Hematopoietic multipotent progenitor cell treated with erythropoietin and hydrocortisone succinate and interleukin-3 and kit ligand, for 17 days (in vitro differentiated cells): ENCODE measurements around the gene RAPGEF3.
A peak's percentile ranks its signal among the peaks of the same experiment; 100 is the strongest.

Experiments used
- DNase-seq: peaks from one replicate; pipeline ENCODE4 v3.0.0-alpha.2; 2015; ENCODE audit warnings: low spot score

RAPGEF3 gene

DNA sequence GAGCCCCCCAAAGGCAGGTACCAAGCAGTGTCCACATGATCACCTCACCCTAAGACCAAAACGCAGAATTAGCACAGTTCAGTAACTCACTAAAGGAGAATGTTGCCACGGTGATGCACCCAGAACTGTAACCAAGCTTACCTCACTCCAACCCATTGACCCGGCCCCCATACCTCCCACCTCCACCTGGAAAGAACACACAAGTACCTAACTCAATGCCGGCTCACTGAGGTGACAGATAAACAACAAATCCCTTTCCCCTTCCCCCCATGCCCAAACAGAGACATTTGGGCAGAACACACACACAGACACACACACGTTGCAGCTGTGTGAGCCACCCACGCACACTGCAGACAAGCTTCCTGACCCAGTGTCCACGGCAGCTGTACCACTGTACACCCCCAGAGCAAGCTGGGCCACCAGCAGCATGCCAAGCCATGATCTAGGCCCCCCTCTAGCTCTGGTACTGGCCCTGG lies 1.3 kb downstream of the RAPGEF3 start:
- DNase-seq, result no peak

DNA sequence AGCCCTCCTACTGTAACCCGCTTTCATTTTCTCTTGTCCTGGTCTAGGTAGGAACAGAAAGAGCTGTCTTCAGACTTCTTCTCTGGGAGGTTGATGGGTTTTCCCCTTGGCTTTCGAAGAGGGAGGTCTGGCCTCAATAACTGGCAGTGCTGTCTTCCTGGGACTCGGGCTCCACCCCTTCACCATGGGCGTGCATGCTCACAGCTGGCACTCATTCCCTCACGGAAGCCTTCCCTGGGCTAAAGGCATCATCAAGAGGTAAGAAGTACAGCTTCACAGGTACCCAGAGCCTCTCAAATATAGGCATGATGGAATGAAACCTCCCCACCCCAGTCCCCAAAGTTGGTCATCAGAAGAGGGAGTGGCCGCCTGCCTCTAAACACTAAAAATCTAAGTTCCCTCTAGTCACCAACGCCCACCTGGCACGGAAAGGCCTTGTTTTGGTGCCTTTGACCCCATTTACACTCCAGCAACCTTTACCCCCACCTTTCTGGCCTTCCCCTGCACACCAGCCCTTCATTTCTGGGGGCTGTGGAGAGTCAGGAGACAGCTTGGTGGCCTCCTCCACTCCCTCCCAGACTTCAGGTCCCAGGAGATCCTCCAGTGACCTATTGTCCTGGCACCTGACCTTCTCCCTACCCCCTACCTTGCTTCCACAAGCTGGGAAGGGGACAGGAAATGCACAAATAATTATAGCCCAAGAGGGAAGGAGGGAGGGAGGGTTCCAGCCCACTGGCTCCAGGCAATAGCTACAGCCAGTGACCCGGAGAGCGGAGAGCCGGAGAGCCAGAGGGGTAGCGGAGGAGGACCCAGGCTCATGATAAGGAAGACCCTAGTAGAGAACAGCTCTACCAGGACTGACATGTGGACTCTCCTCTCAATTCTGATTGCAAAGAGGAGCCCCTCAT lies 2.8 kb downstream of the RAPGEF3 start:
- DNase-seq, result no peak

DNA sequence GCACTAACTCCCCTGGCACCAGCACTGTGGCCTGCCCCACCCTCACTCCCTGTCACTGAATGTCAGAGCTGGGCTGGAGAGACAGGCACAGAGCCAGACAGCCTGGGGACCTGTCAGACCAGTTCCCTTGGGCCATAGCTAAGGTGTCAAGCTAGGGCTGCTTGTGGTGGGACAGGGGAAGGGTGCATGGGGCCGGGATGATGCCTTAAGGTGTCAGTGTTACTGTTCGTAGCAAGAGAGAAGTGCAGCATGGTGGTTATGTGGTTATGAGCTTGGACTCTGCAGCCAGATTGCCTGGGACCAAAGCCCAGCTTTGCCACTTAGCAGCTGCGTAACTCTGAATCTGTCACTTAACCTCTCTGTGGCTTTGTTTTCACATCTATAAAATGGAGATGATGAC lies 3.8 kb downstream of the RAPGEF3 start:
- no peak for DNase-seq

DNA sequence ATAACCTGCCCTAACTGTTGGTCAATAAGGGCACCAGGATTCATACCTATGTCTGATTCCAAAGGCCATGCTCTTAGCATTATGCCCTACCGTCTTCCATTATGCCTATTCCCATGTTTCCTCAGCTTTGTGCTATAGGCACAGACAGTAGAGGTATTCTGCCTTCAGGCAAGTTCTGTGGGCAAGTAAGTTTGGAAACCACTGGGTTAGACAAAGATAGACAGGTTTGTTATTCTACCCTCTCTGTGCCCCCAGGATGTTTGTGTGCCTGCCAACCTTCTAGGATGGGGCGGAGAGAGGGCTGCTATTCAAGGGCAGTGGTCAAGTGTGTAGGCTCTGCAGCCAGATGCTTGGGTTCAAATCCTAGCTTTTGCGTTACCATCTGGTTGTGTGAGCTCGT lies 4.6 kb downstream of the RAPGEF3 start:
- DNase-seq, result no peak

DNA sequence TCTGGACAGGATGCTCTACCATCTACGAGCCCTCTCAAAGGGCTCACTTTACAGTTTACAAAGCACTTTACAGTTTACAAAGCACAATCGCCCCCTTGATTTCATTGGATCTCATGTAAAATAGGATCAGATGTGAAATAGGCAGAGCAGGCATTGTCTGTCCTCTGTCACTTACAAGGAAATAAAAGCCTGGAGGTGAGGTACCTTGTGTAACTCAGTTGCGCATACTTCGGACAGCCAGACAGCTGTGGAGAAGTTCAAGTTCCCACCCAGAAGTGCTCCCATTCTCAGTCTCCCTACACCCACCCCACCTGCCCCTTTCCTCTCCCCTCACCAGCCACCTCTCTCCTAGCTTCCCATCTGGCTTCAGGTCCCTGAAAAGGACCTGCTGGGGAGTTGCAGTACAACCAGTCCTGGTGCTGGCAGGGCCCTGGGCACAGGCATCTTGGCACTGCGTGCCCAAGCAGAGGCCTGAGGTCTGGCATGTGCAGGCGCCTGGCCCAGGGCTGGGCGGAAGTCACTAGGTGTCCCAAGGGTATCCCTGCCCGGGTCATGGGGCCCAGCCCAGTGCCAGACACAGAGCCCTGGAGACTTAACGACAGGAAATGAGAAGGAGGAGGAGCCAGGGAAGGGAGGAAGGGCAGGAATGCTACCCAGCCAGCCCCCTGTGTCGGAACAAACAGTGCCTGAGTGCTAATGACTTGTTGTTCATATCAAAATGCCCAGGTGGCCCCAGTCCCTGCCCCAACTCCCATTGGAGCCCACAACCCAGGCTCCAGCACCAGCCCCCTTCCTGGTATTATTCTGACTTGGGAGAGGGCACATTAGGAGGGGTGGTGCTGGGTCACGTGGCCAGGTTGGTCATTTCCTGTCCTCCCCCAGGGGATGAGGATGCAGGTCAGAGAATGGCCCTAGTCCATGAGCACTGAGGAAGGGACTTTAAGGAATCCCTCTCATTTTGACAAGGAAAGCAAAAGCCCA lies 5.4 kb downstream of the RAPGEF3 start:
- no peak for DNase-seq

DNA sequence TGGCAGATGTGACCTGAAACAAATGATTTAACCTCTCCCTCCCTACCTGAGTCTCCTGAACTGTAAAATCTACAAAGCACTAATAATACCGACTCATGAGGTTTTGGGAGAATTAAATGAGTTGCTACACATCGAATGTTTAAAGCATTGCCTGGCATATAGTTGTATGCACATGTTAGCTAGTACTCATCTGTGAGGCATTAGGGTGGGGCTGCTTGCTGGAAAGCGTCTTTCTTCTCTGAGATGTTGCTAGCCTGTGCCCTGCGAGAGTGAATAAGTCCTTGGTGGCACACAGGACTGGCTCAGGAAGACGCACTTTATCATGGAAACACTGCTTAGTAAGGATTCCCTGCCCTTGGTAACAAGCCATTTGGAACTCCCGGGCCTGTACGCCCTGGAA lies 6.1 kb downstream of the RAPGEF3 start:
- DNase-seq, result no peak

DNA sequence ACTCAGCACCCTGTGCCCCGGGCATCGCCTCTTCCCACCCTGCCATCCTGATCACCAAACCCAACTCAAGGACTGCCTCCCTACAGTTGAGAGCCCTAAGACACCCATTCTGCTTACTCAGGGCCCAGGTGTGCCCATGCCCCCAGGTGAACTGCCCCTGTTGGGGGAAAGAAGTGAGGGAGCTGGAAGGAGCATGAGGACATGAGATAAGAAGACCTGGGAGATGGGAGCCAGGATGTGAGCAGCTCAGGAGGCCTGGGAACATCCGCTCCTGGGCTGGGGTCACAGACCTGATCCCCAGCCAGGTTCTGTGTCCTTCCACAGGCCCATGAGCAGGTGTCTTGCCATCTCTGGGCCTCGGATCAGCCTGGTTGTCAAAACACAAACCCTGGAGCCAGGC lies 6.6 kb downstream of the RAPGEF3 start:
- DNase-seq, result no peak

DNA sequence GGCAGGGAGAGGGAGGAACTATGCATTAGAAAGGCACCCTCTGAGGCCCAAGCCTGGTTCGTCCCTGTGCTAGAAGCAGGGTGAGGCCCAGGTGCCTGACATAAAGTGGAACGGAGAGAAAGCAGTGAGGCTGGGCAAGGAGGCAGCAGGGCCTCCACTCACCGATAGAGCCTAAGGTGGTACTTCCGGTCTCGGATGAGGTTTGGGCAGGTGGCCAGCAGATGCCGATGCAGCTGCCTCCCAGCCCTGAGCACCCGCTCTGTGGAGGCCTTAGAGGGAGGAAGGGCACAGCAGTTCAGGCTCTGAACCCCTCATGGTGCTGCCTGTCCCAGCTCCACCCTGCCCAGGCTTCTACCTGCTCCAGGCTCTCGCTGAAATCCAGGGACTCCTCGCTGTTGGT lies 7.1 kb downstream of the RAPGEF3 start:
- DNase-seq, result no peak

DNA sequence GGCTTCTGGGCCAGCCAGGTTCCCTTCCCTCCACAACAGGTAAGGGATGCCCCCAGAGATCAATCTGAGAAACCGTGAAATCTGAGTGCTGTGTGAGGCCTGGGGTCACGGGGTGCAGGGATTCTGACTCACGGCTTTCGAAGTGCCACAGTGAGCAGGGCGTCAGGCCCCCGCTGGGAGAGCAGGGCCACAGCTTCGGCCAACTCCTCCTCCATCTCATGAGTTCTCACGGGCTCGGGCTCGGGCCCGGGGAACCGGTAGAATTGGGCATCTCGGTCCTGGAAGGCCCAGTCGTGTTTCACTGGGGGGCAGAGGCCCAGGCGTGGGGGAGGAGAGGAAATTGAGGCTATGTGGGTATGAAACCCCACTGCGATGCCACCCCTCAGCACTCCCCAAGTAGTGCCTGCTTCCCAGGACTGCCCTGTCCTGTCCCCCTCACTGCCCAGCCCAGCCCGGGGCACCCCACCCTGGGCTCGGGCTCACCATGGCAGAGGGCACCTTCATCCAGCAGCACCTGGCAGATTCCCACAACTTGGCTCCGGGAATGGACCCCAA lies 7.7 kb downstream of the RAPGEF3 start:
- DNase-seq, result no peak

DNA sequence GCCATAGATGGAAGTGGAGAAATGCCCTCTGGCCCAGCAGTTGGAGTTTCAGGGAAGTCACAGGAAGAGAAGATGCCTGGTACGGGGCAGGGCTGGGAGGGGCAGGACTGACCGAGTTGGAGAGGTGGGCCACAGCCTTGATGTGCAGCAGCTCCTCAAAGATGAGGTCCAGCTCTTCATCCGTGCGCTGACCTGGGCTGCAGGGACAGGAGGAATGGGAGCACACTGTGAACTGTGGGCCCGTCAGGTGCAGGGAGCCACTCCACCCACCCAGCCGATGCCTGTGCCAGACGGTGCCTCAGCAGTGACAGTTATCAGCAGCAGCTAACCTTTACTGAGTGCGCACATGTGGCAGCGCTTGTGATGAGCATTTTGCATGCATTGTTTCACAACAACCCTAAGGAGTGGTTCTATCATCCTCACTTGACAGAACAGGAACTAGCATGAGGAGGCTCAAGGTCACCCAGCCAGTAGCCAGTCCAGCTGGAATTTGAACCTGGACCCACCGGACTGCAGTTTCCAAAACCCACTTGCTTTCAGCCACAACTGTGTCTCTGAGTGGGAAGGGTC lies 8.4 kb downstream of the RAPGEF3 start:
- no peak for DNase-seq

DNA sequence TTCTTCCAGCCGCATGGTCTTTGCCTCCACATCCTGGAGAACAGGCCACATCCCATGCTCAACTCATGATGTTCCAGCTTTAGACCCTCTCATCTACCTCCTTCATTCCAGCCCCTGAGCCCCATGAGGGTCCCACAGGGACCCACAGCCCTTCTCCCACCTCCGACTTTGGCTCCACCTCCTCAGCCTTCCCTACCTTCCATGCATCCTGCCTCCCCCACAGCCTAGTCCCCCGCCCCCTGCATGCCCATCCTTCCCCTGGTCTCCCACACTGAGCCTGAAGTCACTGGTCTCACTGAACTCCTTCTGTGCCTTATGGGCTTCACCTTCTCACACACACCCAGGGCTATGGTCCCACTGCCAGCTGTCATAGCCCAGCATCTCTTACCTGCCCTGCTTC lies 9.8 kb downstream of the RAPGEF3 start:
- no peak for DNase-seq

DNA sequence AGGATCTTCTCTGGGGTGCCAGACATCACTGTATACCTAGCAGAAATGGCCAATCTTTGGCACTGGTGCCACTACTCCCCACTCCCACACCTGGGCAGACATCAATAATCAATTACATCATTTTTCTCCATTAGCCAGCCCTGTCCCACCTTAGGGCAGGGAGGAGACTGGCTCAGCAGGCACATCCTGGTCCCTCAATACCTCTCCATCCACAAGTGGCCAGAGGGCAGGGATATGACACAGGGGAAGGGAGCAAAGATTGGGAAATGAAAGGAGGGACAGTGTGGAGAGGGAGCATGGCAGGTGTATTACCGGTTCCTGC lies 10.2 kb downstream of the RAPGEF3 start:
- DNase-seq, result no peak

DNA sequence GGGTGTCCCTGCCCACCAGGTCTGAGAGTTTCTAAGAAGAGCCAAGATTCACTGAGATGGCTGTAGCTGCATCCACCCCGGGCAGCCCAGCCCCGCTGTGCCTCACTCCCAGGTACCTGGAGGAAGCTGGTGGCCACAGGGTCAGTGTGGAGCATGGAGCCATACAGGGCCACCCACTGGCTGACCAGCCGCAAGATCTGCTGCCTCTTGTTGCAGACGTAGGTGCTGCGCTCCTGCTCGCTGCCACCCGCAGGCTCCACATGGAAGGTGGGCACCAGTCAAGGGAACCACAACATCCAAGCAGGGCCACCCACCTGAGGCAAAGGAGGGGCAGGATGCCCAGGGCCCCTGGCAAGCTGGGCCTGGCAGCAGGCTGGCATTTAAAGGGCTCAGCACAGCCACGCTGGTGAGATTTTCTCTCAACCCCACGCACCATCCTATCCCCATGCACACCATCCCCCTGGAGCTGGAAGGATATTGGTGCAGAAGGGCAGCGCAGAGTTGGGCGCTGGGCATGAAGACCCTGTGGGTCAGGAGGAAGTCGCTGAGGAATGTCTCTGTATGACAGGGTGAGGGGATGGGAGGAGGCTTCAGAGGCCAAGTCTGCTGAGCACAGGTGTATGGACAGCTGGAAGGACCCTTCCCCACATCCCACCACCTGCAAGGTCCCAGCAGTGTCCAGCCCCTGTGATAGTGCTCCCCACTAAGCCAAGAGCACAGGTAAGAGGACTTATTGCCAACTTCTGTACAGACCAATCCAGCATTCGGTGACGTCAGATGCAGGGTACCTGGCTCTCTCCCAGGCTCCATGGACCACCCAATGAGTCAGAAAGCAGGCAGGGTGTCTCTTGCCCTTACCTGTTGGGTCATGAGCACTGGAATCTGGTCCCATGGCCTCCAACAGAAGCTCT lies 10.8 kb downstream of the RAPGEF3 start:
- DNase-seq, result no peak

DNA sequence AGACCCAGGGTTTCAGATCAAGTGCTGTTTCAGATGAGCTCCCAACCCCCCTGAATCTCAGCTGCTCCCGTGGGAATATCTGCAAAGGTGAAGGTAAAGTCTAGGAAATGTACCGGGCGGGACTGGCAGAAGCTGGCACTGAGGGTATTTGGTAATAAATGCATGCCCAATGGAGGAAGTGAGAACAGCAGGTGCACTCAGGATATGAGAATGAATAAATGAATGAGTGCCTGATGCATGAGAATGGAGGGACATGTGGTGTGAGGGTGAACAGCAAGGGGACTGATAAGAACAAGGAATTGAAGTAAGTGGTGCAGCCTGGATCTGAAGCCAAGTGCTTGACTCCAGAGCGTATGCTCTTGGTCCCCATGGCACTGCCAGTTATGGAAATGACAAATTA lies 11.6 kb downstream of the RAPGEF3 start:
- DNase-seq, result no peak

DNA sequence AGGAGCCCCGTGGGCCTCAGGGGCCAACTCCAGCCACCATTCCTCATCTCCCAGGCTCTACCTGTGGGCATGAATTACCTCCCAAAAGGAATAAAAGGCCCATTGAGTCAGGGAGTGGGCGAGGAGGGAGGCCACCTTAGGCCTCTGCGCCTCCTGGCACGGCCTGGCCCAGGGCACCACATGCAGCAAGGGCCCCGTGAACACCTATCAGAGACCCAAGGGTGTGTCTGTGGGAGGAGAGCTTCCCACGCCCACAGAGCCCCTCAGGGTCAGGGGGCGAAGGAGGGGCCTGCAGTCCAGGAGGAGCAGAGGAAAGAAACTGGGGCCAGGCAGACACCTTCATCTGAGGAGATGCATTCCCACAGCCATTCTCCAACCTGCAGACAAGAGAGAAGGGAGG lies 12.2 kb downstream of the RAPGEF3 start:
- no peak for DNase-seq

DNA sequence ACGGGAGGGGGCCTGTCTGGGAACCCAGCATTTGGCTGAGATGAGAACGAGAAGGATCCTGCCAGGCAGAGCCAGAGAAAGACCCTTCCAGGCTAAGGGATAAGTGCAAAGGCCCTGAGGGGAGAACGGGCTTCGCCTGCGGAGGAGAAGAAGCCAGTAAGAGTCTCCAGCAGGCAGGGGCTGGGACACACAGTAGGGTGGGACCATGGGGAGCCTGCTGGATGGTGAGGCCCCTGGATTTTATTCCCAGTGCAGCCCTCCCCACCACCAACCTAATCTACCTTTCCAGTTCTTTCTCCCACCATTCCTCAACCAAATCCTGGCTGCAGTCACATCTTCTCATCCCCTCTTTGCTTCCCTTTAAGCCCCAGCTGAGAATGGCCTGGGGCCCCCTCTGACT lies 12.6 kb downstream of the RAPGEF3 start:
- DNase-seq, result no peak

DNA sequence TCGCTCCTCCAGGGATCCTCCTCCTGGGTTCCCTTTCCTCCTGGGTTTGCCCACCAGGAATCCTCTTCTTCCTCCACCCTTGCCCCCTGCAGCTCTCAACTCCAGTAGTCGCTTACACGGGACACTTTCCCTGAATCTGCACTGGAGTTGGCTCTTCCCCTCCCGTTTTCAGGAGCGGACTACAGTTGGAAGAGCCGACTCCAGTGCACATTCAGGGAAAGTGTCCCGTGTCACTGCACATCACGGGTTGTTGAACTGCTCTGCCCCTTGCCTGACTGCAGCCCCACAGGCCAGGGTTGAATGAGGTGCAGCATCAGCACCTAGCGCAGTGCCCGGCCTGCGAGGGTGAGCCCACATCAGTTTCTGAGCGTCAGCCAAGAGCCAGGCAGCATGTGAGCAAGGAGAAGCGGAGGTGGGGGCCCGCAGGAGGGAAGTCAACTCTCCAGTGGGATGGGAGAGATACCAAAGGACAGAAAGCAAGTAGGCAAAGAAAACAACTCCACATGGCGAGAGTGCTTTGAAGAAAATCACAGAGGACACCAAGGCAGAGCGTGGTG lies 13.1 kb downstream of the RAPGEF3 start:
- no peak for DNase-seq

DNA sequence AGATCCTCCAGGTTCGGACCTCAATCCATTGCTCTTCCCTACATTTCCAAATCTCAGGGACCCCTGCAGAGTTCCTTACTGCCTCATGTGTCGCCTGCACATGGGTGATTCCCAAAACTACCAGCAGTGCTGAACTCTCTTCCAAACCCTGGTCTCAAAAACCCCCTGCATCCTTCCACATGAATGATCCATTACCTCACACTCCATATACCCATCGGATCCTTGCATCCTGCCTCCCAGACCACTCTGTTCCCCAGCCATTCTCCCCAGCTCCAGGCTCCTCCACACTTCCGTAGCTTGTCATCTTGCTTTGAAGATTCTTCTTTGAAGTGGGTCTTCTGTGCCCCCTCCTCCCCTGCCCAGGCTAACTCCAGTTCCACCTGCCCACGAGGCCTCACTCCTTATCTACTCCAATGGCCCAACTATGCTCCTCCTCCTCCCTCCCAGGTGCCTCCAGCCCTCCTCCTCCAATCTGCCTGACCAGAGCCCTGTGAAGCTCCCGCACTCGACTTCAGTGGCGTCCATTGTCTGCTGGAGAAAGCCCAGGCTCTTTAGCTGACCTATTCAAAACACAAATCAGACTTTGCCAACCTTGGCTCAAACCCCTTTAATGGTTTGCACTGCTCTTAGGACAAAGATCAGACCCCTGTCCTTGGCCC lies 13.8 kb downstream of the RAPGEF3 start:
- DNase-seq, result no peak

DNA sequence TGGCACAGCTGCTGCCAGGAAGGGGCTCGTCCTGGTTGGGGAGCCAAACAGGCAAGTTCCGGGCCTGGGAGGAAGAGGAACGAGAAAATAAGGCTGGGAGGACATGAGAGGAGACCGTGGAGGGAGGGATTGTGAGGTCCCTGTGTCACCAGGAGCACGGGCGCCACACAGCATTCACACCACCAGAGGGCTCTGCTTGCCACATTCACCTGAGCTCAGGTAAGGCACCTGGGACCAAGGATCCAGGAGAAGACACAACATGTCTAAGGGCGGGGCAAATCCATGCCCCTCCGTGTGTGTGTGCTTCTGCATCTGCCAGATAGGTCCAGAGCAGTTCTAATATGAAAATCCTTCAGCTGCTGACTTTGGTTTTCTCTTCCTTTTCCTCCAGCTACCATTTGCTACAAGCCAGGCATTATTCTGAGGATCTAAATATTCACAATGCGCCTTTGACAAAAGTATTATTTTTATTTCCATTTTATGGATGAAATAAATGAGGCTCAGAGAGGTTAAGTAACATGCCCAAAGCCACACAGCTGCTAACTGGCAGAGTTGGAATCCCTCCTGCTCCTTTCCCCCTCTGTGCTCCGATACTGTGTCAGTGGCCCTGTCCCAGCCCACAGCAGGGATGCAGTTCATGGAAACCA lies 14.6 kb downstream of the RAPGEF3 start:
- DNase-seq, result peak; percentile 62

DNA sequence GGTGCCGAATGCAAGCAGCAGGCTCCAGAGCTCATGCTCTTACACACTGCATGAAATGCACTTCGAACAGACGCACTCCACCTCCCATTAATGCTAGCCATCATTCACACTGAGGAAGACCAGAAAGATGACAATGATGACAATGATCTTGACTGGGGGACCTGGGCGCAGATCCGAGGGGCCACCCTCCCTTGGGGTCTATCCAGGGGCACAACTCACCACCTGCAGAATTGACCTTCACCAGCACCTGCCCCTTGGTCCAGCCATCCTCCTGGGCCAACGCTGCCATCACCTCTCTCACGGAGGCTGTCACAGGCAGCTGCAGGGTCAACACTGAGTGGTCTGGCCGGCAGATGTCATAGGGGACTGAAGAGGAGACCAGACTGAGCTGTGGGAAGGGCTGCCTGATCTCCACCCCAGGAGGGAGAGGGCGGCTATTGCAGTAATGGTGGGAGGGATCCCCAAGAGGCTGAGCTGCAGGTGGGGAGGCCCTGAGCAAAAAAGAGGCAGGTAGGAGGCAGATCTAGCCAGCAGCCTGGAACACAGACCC lies 15.3 kb downstream of the RAPGEF3 start:
- no peak for DNase-seq
